HG03135 (cell line): Measurements from ENCODE around the gene PJA2.
"Not testable (repeated sequence)": the region's sequence is repeated elsewhere in the genome, so short reads cannot be mapped to it uniquely, and the experiment has no call there.

ENCODE experiments used
- ATAC-seq: cut with Tn5 transposase; IDR thresholded peaks from one replicate; pipeline ENCODE4 v1.9.1; 2021; ENCODE audit warnings: mild to moderate bottlenecking, moderate library complexity; ENCODE audit not compliant: unreplicated experiment

Gene PJA2, protein sequence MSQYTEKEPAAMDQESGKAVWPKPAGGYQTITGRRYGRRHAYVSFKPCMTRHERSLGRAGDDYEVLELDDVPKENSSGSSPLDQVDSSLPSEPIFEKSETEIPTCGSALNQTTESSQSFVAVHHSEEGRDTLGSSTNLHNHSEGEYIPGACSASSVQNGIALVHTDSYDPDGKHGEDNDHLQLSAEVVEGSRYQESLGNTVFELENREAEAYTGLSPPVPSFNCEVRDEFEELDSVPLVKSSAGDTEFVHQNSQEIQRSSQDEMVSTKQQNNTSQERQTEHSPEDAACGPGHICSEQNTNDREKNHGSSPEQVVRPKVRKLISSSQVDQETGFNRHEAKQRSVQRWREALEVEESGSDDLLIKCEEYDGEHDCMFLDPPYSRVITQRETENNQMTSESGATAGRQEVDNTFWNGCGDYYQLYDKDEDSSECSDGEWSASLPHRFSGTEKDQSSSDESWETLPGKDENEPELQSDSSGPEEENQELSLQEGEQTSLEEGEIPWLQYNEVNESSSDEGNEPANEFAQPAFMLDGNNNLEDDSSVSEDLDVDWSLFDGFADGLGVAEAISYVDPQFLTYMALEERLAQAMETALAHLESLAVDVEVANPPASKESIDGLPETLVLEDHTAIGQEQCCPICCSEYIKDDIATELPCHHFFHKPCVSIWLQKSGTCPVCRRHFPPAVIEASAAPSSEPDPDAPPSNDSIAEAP

DNA sequence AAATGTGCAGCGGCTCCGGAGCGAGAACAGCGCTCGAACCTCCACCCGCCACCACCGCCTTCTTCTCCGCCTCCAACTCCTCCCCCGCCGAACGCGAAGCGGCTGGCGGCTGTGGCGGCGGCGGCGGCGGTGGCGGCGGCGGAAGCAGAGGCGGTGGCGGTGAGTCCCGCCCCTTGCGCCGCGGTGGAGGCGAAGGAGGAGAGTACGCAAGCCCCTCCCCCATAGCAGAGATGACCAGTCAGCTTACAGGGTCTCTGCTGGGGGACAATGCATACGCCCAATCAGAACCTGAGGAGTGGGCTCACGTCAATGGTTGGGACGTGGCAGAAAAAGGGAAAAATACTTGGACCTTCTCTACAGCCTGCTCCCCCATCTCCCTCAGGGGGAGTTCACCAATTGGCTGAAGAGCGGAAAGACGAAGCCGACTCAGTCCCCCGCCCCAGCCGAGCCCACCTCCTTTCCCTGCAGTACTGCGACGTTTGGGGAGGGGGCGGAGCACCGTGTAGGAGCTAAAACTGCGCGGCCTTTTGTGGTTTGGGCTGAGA, at the start of gene PJA2:
Gene PJA2, minus strand, starts transcription at position 131 of the 545 bp plus-strand sequence. CDS start 26,541 bp downstream, outside the sequence.
- ATAC-seq, result peak; percentile 81

DNA sequence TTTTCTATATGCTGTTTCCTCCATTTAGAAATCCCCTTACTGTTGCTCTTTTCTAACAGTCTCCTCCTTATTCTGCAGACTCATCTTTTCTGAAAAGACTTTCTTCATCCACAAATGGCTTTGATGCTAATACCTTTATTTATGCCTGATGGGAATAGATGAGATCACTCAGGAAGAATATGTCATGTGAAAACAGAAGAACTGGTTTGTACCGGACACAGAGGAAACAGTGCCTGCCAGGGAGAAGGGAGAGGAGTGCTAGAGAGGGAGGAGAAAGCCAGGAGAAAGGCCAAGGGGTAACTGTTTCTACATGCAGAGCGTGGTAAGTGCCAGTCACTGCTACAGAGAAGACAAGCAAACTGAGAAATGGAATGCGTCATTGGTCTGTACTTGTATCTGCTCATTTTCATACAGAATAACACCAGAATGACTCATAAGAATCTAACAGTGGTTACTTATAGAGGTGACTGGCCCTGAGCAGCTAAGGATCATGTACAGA, 45.9 kb upstream of the PJA2 start:
- peak; percentile 99 for ATAC-seq

DNA sequence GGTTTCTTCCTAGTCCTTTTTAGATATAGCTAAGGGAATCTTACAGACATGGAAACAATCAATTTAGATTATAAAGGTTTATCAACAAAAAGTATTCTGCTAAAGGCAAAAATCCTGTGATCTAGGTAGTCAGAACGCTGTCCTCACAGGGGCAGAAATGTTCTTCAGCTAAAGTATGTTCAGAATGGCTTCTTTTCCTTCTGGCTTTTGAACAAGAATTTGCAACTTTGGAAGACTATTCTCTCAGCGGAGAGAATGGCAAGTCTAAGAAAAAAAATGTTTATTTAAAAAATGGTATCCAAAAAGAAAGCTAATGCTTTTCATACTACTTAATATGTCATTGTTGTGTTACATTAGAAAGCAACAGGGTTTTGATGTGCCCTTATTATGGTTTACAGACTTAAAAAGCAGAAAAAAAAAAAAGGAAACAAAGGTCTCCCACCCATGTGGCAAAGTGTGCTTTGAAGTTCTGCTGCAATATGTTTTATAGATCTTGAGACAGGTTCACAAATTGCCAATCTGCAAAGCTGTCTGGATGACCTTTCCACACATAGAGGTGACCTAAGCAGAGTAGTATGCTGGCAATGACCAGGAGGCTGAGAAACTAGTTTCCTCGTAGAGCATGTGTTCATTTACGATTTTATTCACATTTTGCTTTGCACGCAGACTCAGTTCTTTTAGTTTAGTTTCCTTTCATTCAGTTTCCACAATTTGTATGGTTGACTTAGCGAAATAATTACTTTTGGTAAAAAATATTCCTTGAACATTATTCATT, 45.1 kb upstream of the PJA2 start:
- no peak for ATAC-seq

DNA sequence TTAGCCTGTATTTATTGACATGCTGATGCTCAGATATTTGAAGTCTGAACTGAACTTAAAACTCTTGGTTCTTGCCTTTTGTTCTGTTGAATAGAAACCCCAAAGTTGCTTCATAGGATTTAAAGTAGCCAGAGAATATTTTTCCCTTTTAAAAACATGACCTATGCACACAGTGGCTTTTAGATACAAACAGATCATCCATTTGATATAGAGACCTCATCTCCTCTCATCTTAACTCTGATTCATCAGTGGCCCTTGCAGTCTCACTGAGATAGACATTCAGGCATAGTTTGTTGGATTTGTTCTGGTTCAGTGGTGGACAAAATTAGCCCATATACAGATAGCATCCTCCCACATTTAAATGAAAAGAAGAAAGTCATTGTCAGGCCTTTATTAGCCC, 43.5 kb upstream of the PJA2 start:
- ATAC-seq, result no peak

DNA sequence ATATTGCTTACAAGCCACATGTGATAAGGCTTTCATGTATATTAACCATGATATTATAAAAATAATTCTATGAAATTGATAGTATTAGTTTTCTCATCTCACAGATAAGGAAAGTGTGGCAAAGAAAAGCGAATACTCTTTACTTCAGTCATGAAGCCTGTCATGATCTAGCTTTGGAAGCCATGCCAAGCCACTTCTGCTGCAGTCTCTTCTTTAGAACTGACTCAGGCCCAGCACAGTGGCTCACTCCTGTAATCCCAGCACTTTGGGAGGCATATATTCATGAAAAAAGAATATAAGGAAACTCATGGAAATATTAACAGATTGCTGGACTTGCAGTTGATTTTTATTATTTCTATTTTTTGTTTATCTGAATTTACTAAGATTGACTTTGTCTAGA, 42.9 kb upstream of the PJA2 start:
- ATAC-seq, result no peak

DNA sequence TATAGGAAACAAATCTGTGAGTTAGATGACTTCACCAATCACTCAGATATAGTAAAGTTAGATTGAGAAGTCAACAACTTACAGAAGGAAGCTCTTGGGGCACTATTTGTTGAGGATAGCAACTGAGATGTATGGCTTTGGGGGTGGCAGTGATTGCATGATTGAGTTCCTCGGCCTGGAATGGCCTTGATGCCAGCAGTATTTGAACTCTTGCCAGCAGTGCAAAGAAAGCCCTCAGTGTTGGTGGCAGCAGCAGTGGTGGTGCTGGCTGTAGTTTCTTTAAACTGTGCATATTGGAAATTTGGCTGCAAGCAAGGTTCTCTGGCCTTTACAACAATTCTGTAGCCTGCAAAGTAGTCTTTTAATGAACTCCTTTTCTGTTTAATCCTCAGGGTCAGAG, 41.4 kb upstream of the PJA2 start:
- no peak for ATAC-seq

DNA sequence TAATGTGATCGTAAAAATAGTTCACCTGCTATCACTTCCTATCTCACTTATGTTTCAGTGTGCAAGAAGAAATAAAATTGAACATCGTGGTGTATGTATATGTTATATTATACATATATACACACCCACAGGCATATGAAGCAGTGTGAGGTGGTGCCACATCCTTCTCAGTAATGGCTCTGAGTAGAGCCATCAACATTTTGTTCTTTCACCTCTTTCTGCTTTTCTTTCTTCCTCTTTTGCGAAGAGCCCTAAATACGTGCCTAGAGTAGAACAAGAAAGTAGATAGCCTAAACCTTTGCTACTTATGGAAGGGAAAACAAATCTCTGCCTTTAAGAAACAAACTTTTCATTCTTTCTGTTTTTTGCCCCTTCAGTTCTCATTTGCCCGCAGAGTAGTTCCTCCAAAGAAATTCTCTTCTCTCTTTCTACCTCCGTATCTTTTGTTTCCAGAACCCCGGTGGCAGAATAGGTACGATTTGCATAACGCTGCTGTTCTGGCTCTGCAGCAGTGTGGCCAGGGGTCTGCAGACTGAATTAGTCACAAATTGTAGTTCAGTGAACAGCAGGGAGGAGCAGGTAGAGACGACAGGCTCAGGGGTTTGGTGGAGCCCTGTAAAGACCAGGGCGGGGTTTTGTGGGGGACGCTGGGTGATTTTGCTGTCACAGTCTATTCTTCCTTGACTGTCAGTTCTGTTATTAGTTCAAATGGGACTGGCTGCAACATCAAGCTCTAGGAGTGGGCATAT, 40.5 kb upstream of the PJA2 start:
- no peak for ATAC-seq

DNA sequence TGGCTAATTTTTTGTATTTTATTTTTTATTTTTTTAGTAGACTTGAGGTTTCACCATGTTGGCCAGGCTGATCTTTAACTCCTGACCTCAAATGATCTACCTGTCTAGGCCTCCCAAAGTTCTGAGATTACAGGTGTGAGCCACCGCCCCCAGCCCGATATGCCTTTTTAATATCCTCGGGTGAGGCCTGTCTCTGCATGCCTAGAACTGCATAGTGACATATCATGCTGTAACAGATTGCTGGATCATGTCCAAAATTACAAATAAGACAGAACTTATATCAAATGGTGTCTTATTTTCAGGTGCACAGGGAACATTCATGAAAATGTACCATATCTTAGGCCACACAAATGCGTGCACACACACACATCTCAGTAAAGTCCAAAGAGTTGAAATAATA, 39.1 kb upstream of the PJA2 start:
- no peak for ATAC-seq

DNA sequence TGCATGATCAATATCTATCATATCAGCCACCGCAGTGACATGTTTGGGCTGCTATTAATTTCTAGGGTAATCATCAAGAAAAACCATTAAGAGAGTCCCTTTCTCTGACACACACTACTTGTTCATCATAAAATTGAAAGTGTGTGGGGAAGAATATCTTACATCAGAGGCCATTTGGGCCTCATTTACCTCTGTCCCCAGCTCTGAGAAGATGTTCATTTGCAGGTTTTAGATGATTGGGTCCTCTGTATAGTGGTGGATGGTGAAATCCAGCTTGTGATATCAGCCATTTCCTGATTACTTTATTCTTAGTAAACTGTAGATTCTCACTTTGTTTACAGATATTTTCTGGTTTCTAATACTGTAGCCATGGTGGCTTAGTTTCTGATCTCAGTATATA, 29.8 kb upstream of the PJA2 start:
- ATAC-seq, result no peak

DNA sequence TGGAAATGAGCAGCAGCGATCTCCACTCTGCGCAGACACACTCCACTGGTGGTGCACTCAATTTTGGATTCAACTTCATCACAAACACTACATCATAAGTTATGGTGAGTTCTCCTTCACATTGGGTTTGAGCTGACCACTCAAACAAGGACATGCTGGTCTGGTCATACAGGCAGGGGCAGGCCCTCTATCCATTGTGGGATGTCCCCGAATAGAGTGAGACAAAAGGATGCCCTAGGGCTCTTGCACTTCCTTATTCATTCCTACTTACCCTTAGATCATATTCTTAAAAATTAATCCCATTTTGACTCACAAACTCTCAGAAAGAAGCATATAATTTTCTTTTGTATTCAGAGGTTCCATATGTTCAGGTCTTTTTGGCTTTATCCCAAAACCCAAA, 16.3 kb upstream of the PJA2 start:
- ATAC-seq, result no peak

DNA sequence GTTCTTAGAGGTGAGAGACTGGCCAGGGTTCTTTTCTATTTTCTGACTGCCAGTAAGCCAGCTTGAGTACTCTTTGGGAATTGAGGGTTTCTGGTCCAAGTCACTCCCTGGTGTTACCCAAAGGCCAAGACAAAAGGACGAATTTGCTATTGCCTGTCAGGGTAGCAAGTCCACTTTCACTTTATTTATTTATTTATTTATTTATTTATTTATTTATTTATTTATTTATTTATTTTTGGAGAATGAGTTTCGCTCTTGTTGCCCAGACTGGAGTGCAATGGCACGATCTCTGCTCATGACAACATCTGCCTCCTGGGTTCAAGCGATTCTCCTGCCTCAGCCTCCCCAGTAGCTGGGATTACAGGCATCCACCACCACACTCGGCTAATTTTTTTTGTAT, 15.7 kb upstream of the PJA2 start:
- not testable (repeated sequence) for ATAC-seq

DNA sequence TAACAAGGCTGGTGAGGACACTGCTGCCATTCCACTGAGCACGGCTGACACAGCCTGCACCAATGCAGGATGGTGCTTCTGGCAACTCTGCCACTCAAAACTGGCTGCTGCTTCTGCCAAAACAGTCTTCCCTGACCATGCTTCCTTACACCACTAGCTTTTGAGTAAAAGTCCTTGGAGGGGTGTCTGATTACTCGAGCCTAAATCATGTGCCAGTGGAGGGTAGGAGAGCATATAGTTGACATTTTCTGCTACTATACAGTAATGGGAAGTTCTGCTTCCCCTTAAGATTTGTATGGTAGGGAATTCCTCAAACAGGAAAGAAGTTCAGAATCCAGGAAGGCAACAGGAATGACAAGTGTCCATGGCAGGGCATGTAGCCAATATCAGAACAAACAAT, 12.2 kb upstream of the PJA2 start:
- no peak for ATAC-seq

DNA sequence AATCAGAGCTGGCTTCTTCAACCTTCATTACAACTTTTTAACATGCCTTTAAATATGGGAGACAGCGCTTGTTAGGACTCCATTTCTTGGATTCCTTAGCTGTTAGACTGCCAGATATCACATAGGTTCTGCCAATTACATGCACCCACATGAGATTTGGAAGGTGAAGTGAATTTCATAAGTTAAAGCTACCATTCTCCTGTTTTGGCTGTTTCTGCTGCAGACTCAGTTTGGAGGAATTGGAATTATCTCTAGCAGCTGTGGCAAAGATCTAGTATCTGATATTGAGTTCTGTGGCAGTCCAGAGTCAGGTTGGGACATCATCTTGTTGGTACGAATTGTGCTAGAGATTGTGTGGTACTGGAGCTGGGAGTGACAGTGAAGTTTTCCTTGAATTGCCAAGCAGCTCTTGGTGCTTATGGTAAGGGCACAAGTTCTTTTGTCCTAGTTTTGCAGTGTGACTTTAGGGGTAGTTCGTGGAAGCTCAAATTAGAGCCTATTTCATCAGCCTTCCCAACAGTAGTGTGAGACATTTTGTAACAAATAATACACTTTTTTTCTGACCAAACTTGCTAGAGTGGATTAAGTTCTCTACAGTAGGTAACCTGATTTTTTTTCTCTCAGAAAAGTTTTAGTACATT, 9.1 kb upstream of the PJA2 start:
- no peak for ATAC-seq

DNA sequence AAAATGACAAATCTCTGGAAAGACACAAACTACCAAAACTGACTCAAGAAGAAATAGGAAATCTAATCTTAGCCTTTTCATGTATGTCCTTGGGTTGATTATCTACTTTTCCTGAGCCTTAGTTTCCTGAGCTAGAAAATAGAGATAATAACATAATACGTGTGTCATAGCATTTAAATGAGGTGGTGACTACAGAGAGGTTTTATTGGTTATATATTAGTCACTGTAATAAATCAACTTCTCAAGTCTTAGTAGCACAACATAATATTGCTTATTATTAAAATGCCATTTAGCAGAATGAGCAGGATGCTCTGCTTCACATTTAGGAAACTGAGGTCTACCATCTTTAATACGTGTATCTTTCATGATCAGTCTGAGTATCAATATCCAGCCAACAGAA, 7.1 kb upstream of the PJA2 start:
- ATAC-seq, result no peak

DNA sequence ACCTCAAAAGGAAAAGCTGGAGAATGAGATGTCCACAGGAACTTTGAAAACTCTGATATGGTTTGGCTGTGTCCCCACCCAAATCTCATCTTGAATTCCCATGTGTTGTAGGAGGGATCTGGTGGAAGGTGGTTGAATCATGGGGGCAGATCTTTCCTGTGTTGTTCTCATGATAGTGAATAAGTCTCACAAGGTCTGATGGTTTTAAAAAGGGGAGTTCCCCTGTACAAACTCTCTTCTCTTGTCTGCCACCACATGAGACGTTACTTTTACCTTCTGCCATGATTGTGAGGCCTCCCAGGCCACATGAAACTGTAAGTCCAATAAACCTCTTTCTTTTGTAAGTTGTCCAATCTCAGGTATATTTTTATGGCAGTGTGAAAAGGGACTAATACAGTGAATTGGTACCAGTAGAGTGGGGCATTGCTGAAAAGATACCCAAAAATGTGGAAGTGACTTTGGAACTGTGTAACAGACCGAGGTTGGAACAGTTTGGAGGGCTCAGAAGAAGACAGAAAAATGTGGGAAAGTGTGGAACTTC, 4.2 kb upstream of the PJA2 start:
- ATAC-seq, result not testable (repeated sequence)

DNA sequence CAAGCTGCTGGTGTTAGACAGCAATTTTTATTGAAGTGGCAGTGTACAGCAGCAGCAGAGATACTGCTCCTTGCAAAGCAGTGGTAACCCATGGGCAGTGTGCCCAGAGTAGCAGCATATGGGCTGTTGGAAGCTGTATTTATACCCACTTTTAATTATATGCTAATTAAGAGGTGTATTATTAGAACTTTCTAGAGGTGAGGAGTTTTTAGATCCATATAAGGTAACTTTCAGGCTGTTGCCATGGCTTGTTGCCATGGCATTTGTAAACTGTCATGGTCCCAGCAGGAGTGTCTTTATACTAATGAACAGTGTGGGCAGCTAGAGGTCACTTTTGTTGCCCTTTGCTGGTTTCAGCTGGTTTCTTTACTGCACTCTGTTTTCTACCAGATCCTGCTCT, 3.7 kb upstream of the PJA2 start:
- no peak for ATAC-seq

DNA sequence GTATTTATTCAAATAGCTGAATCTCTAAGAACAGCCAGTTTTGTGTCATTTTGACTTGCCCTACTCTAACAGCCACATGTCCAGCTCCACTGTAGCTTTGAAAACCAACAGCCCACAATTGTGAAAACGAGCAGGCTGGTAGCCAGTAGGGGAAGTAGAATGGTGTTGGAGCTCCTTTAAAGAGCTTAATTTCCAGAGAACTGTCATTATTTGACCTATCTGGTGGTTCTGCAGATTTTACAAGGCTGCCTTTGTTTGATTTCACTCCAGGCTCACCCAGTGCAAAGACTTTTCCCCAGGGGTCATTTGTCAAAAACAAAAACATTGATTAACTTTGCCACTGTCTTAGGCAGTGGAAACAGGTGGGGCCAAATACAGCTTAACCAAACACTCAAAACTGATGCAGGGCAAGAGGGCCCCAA, 3.2 kb upstream of the PJA2 start:
- no peak for ATAC-seq

DNA sequence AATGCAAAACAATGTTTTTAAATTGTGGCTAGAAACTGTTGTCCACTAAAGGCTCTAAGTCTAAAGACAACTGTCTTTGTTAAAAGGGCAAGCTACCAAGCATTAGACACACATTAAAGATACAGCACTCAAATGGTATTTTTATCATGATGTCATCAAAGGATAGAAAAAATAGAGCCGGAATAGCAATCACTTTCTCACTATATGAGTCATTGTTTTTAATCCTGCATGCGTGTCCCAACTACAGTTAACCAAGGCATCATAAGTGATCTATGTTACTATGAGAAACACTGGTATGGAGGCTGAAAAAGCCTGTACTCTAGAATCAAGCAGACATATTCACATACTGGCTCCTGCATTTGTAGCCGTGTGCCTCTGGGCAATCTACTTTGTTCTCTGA, 1.9 kb upstream of the PJA2 start:
- no peak for ATAC-seq

DNA sequence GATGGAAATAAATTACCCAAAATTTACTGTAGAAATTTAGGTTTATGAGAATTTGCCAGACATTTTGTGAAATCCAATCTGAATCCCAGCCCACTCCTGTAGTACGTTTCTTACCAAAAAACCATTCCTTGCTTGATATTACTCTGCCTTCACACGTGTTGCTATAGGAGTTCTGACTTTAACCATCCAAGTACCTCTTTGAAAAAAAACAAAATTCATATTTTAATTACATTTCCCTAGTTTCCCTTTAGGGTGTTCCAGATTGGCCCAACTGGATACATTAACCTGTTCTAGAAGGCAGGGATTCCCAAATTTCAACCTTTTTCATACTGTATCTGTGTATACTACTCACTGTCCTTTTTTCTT, 1.4 kb upstream of the PJA2 start:
- ATAC-seq, result no peak
